NCI-H774 (cell line): ENCODE results near the gene OTOGL.
"Not testable (repeated sequence)": the region's sequence is repeated elsewhere in the genome, so short reads cannot be mapped to it uniquely, and the experiment has no call there.

Experiments
- DNase-seq: peaks from one replicate; lab custom pipeline; 2025; lab: John Stamatoyannopoulos, UW

Gene OTOGL

DNA sequence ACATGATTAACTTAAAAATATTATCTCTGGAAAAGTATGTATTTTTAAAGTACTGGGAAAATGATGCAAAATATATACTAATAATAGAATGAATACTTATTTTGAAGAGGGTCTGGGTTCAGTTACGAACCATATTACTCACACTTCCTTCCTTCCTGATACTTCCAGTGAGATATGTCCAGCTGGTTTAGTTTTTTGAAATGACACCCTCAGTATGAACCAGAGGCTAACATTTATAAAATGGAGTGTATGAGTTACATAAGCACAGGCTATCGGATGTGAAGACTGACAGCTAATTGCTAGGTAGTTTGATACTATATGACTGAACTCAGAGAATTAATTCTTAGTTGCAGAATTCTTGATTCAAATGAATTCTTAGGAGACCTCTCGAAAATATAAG, 122.9 kb downstream of the OTOGL start:
- DNase-seq: no peak

GRCh38 chr12:80226576-80226975, 127.2 kb downstream of the OTOGL start:
- no peak for DNase-seq

DNA sequence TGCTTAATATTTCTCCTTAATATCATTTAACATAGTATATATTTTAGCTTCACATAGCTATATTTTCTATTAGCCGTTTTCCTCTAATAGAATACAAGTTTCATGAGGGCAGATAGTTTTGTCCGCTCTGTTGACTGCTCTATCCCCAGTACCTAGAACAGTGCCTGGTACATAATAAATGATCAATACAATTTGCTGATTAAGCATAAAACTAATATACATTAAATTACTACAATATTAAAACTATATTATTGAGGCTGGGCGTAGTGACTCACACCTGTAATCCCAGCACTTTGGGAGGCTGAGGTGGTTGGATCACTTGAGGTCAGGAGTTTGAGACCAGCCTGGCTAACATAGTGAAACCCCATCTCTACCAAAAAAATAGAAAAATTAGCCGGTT, 128.6 kb downstream of the OTOGL start:
- not testable (repeated sequence) for DNase-seq

GRCh38 chr12:80230068-80230467, 130.7 kb downstream of the OTOGL start:
- peak; percentile 36 for DNase-seq

GRCh38 chr12:80232837-80233236, 133.5 kb downstream of the OTOGL start:
- DNase-seq: no peak

DNA sequence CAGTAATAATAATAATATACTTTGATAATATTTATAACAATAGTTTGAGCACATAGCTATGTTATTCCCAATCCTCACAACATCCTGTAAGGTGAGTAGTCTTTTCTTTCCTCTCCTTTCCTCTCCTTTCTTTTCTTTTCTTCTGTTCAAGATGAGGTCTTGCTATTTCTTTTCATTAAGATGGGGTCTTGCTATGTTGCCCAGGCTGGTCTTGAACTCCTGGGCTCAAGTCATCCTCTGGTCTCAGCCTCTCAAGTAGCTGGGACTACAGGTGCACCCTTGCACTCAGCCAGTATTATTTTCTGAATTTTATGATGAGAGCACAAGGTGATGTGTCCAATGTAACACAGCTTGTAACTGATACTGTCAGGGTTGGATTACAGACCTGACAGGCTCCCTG, 134.6 kb downstream of the OTOGL start:
- DNase-seq: no peak

DNA sequence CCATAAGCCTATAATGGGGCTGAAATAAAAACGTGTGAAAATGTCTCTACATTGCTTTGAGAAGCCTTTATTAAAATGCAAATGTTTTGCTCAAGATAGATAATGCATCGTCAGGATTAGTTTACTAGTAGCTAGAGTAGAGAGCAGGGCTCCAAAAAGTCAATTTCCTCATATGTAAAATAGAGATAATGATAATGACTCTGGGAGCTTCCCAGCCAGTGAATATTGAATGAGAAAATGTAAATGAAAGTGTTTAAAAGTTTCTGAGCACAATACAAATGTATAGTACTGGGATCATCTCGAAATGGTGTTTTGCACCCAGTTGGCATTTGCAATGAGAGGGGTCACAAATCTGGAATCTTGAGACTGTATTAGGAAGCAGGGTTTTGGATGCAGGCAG, 135.3 kb downstream of the OTOGL start:
- no peak for DNase-seq

GRCh38 chr12:80235944-80236343, 136.6 kb downstream of the OTOGL start:
- DNase-seq: no peak

GRCh38 chr12:80239867-80240266, 140.5 kb downstream of the OTOGL start:
- no peak for DNase-seq

GRCh38 chr12:80241576-80242273, 142.4 kb downstream of the OTOGL start:
- no peak for DNase-seq

DNA sequence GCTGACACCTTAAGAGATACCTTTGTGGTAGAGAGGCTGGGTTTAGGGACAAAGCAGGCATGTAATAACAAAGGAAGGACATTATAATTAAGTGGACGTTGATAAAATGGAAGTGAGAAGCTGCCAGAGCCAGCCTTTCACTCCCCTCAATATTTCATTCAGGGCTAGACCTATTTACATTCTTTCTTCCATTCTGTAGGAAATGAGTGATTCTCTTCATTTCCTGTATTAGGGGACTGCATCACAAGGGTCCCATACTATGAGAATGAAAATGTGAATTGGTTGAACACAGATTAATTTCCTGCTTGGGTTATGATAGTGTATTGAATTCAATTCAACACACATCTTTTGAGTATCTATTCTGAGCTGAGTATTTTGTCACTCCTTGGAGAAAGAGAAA, 143.0 kb downstream of the OTOGL start:
- no peak for DNase-seq

- DNase-seq: not testable (repeated sequence)
These were observed 150.2 kb downstream of the OTOGL start for GRCh38 chr12:80249581-80249980.

GRCh38 chr12:80257920-80258319, 158.6 kb downstream of the OTOGL start:
- DNase-seq: no peak

- no peak for DNase-seq
These were observed 160.9 kb downstream of the OTOGL start for GRCh38 chr12:80260269-80260668.

GRCh38 chr12:80261403-80261802, 162.1 kb downstream of the OTOGL start:
- DNase-seq: no peak

DNA sequence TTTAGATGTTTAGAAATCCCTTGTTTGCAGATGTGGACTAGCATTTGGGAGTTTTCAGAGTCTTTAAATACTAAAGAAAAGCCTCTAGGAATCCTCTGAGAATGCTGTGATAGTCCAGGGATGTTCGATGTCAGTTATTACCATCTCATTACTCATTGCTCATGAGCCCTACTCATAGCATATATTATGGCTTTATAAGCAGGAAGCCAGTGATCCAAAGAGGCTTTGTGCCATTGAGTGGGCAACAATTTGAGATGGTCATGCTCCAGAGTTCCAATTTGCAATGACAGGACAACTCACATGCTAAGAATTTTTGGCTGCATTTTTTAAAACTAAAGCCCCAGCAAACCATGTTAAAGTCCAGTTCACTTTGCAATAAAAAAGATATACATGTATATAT, 163.0 kb downstream of the OTOGL start:
- no peak for DNase-seq

GRCh38 chr12:80262771-80263170, 163.4 kb downstream of the OTOGL start:
- no peak for DNase-seq

- no peak for DNase-seq
These were observed 165.0 kb downstream of the OTOGL start for GRCh38 chr12:80264386-80264785.

DNA sequence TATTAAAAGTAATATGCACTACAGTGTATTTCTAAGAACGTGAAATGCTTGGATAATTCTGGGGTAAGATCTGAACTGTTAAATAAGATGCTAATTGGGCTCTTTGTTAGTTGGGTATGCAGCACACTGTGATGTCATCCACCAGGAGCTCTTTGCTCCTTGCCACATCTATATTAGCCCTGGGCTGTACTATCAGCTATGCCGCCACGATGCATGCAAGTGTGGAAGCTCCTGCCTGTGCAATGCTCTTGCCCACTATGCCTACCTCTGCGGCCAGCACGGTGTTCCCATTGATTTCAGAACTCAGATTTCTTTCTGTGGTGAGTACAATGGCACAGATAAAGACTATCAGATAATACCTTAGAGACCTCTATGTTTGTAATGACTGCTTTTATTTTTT, 165.6 kb downstream of the OTOGL start:
- DNase-seq: no peak

DNA sequence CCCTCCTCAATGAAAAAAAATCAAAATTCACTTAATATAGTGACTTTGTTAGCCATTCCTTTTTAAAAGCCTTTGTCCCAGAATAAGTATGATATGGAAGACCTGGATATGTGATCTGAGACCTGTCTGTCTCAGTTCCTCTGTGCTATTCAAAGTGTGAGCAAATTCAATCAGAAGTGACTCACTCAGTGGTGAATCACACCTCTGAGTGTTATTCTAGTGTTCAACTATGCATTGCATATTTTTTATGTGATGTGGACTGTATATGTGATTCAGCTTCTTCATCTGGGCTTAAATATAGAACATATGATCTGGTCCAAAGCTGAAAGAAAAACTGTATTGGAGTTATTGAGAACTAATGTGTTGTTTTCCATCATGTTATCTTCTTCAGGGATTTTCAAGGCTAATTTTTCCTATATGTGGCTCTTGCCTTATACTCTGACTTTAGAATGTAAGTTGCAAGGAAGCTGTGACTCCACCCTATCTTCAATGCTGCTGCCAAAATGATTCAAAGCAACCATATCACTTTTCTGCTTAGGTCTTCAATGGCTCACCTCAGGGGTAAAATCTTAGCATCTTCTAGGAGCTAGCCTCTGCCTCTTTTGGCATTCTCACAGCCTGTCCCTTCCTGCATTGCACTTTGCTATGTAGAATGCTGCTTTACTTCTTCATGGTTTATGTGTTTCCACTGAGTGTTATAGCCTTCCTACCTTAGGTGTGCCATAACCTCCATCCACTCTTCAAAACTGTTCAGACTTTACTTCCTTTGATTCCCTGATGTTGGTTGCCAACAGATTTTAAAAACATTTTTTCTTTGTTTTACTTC, 169.8 kb downstream of the OTOGL start:
- no peak for DNase-seq

DNA sequence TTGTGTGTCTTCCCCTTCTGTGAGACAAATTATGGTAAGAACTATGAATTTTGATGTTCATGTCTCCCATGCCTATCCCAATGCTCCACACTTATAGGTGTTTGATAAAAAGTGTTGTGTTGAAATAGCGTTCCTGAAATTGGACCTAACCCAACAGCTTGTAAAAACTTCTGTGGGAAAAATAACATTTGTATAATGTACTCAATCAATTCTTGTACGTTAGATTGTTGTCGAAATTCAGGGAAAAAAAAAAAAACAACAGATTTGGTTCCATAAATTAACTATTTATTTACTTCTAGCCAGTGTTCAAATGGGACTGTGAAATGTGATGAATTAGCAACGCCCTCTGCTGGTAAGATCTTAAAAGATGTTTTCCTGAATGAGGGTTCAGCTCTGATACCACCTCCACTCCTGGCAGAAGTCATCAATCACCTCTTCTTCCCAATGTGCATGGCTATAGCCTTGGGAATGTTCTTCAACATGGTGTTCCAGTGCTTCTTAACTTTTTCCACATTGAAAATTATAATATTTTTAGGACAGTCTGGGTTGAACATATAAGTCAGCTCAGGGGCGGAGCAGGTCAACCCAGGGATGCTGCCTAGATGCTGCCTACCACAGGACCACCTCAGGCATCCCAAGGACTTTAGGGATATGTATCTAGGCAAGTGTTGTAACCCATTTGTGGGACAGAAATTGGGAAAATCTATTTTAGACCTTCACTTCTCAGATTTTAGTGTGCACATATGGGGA, 170.6 kb downstream of the OTOGL start:
- DNase-seq: peak; percentile 32

DNA sequence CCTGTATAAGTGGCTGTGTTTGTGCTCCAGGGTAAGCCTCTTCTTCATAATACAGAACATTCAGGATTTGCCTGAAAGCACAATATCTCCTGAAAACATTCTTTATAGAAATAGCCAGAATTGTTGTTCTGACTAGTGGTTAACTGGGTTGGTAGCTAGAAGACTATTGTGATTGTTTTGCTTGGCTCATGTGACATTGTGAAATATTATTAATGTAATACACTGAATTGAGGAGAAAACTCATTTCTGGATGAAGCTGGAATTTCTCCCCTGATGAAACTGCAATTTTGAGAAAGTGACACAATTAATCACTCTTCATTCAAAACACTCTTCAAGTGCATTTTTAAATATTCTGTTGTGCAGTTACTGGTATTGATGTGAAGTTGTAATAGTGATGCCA, 172.4 kb downstream of the OTOGL start:
- no peak for DNase-seq

GRCh38 chr12:80272387-80272915, 173.1 kb downstream of the OTOGL start:
- DNase-seq: no peak
